Activated T-helper 17 cell treated with anti-CD3 and anti-CD28 coated beads, Interleukin-2, amount 50 U/mL, for 72 hours (primary cell): ENCODE results near the gene BHLHE40. TPM values are rescaled to one million over a fixed set of nuclear protein-coding genes. Genes with fewer than 3 reads are reported as not detected.
"Not testable (repeated sequence)": the region's sequence is repeated elsewhere in the genome, so short reads cannot be mapped to it uniquely, and the experiment has no call there.

Experiments used
- ATAC-seq: fragments of 150-1000 bp; cut with Tn5 transposase; replicated peaks from 2 replicates; pipeline ENCODE4 v1.10.0; 2021; ENCODE audit warnings: mild to moderate bottlenecking, moderate library complexity
- H3K27ac Mint-ChIP-seq: one replicate; pipeline ENCODE4 v1.8.0; 2022; ENCODE audit warnings: mixed read lengths
- H3K27me3 Mint-ChIP-seq: one replicate; pipeline ENCODE4 v1.8.0; 2022; ENCODE audit warnings: mixed read lengths
- H3K36me3 Mint-ChIP-seq: one replicate; pipeline ENCODE4 v1.8.0; 2022; ENCODE audit warnings: low read depth, mild to moderate bottlenecking, mixed read lengths
- H3K4me1 Mint-ChIP-seq: one replicate; pipeline ENCODE4 v1.8.0; 2022; ENCODE audit warnings: mixed read lengths
- H3K4me3 Mint-ChIP-seq: one replicate; pipeline ENCODE4 v1.8.0; 2022; ENCODE audit warnings: mild to moderate bottlenecking, mixed read lengths
- H3K9me3 Mint-ChIP-seq: one replicate; pipeline ENCODE4 v1.8.0; 2022; ENCODE audit warnings: mixed read lengths
- total RNA-seq, 2 donors: library from RNA; stranded (reverse); gene quantifications; one replicate each; pipeline ENCODE4 v1.2.3, GENCODE V29; 2022

The BHLHE40 gene
- total RNA-seq, 2 donors from 2014 or later = 217 to 527 TPM

DNA sequence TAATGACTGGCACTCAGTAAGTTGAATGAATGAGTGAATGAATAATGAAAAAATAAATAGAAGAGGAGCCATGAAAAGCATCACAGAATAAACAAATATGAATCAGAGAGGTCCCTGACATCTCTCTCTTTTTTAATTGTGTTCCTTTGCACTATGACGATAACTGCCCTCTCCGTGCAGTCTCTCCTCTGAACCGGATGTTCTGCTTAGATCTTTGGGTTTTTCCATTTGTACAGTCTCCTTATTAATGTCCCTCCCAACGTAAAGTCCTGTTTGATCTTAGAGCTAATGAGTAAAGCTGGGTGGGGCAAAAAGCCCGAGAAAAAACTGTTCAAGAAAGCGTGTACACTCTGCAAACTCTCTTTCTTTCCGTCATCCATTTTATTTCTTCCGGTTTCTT lies 28.3 kb upstream of the BHLHE40 start:
- H3K4me1 Mint-ChIP-seq = no peaks in the 10 kb centered on the region
- no peaks in the 10 kb centered on the region for H3K36me3 Mint-ChIP-seq
- H3K27ac Mint-ChIP-seq = no peak overlapping the region
- H3K9me3 Mint-ChIP-seq = no peaks in the 10 kb centered on the region
- no peaks in the 10 kb centered on the region for H3K27me3 Mint-ChIP-seq
- H3K4me3 Mint-ChIP-seq = peak overlapping the region; percentile 34
- ATAC-seq = peak; percentile 29

- ATAC-seq = no peak
Measured at GRCh38 chr3:4953119-4953518, 26.1 kb upstream of the BHLHE40 start.

GRCh38 chr3:4954256-4955000 lies 24.8 kb upstream of the BHLHE40 start:
- H3K27ac Mint-ChIP-seq = no peak overlapping the region
- no peaks in the 10 kb centered on the region for H3K4me1 Mint-ChIP-seq
- H3K9me3 Mint-ChIP-seq = peaks cover 4% of the 10 kb centered on the region
- ATAC-seq = no peak
- no peaks in the 10 kb centered on the region for H3K27me3 Mint-ChIP-seq
- no peaks in the 10 kb centered on the region for H3K36me3 Mint-ChIP-seq
- no peak overlapping the region for H3K4me3 Mint-ChIP-seq

More at GRCh38 chr3:4953119-4953518, 26.1 kb upstream of the BHLHE40 start:
- Mint-ChIP-seq H3K27me3 (no peaks in the 10 kb centered on the region), H3K9me3 (no peaks in the 10 kb centered on the region), H3K27ac (no peak overlapping the region), H3K4me1 (no peaks in the 10 kb centered on the region), H3K4me3 (no peak overlapping the region), H3K36me3 (no peaks in the 10 kb centered on the region)

- H3K27ac Mint-ChIP-seq = no peak overlapping the region
- no peaks in the 10 kb centered on the region for H3K27me3 Mint-ChIP-seq
- peaks cover 4% of the 10 kb centered on the region for H3K9me3 Mint-ChIP-seq
- no peak for ATAC-seq
- H3K36me3 Mint-ChIP-seq = no peaks in the 10 kb centered on the region
- no peak overlapping the region for H3K4me3 Mint-ChIP-seq
- H3K4me1 Mint-ChIP-seq = no peaks in the 10 kb centered on the region
Measured at GRCh38 chr3:4956099-4956498, 23.1 kb upstream of the BHLHE40 start.

GRCh38 chr3:4956738-4957137 lies 22.5 kb upstream of the BHLHE40 start:
- Mint-ChIP-seq H3K4me3 (no peak overlapping the region), H3K4me1 (no peaks in the 10 kb centered on the region), H3K9me3 (peaks cover 4% of the 10 kb centered on the region), H3K36me3 (no peaks in the 10 kb centered on the region), H3K27ac (no peak overlapping the region), H3K27me3 (no peaks in the 10 kb centered on the region)
- no peak for ATAC-seq

DNA sequence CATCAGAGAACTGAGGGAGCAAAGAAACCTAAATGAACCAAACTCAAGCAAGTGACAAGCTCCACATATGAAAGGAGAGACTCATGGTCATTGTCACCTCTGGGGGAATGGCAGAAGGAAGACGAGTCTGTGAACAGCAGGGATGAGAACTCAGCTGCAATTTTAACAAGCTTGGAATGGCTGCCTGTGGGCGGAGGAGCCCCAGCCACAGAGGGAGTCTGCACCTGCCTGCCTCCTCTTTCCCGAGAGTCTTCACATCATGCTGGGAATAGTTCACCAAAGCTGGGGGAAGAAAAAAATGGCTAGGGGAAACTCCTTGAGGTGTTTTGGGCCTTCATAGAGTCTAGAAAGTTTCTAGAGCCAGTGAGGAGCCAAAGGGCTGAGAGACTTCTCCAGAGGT lies 21.3 kb upstream of the BHLHE40 start:
- H3K9me3 Mint-ChIP-seq = peaks cover 4% of the 10 kb centered on the region
- no peak overlapping the region for H3K4me3 Mint-ChIP-seq
- no peak overlapping the region for H3K27ac Mint-ChIP-seq
- H3K27me3 Mint-ChIP-seq = no peaks in the 10 kb centered on the region
- ATAC-seq = no peak
- H3K4me1 Mint-ChIP-seq = no peaks in the 10 kb centered on the region
- no peaks in the 10 kb centered on the region for H3K36me3 Mint-ChIP-seq

DNA sequence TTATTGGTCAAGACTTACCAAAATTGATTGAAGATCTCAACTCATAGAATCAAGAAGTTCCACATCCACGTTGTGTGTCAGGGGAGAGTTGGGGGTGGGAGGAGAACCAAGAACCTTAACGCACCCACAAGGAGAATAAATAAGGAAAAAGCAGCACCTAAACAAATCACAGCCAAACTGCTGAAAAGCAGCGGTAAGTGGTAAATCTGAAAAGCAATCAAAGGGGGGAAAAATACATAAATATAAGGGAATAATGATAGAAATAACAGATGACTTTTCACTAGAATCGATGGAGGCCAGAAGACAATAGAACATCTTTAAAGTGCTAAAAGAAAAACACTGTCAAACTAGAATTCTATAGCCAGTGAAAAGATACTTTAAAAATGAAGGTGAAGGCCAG lies 20.1 kb upstream of the BHLHE40 start:
- H3K4me1 Mint-ChIP-seq = no peaks in the 10 kb centered on the region
- H3K27me3 Mint-ChIP-seq = no peaks in the 10 kb centered on the region
- H3K9me3 Mint-ChIP-seq = peaks cover 4% of the 10 kb centered on the region
- H3K4me3 Mint-ChIP-seq = no peak overlapping the region
- no peaks in the 10 kb centered on the region for H3K36me3 Mint-ChIP-seq
- no peak overlapping the region for H3K27ac Mint-ChIP-seq
- ATAC-seq = no peak

- ATAC-seq, H3K4me3 Mint-ChIP-seq, H3K9me3 Mint-ChIP-seq: not testable (repeated sequence)
Measured at GRCh38 chr3:4961865-4962264, 17.4 kb upstream of the BHLHE40 start.

DNA sequence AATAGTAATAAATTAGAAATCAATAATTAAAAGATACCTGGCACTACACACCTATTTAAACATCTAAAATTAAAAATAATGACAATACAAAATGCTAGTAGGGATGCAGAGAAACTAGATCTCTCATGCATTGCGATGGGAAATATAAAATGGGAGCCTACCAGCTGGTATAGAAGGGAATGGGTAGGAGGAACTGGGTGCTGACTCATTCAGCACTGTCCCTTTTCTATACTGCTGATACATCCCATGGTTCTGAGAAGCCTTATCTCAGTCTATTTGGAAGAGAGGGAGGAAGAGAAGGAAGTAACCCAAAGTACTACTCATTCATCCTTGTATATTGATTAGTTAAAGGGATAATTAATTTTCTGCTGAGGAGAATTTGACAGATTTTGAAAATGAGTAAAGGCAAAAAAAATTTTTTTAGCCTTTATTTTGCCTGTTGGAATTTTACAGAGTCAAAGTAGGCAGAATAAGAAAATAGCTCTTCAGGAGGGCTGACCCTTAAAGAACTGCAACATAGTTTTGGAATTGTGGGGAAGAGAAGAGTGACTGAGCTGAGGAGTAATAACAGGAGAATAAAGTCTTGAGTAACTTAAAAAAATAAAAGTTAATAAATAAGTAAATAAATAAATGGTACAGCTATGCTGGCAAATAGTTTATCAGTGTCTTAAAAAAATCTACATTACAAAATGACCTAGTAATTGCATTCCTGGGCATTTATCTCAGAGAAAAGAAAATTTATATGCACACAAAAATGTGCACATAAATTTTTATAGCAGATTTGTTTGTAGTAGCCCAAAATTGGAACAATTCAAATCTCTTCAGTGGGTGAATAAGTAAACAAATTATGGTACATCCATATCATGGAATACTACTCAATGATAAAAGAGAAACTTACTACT lies 15.3 kb upstream of the BHLHE40 start:
- Mint-ChIP-seq H3K27ac (no peak overlapping the region), H3K27me3 (no peaks in the 10 kb centered on the region), H3K36me3 (no peaks in the 10 kb centered on the region), H3K4me3 (no peak overlapping the region), H3K4me1 (no peaks in the 10 kb centered on the region), H3K9me3 (peaks cover 17% of the 10 kb centered on the region)
- no peak for ATAC-seq

More at GRCh38 chr3:4961865-4962264, 17.4 kb upstream of the BHLHE40 start:
- H3K27ac Mint-ChIP-seq, H3K4me1 Mint-ChIP-seq, H3K36me3 Mint-ChIP-seq, H3K27me3 Mint-ChIP-seq: not testable (repeated sequence)

GRCh38 chr3:4966006-4966405 lies 13.2 kb upstream of the BHLHE40 start:
- H3K27ac Mint-ChIP-seq, H3K36me3 Mint-ChIP-seq, ATAC-seq, H3K4me3 Mint-ChIP-seq, H3K4me1 Mint-ChIP-seq, H3K27me3 Mint-ChIP-seq: not testable (repeated sequence)
- H3K9me3 Mint-ChIP-seq = peaks cover 18% of the 10 kb centered on the region

- H3K27me3 Mint-ChIP-seq, ATAC-seq, H3K4me3 Mint-ChIP-seq, H3K27ac Mint-ChIP-seq, H3K36me3 Mint-ChIP-seq, H3K4me1 Mint-ChIP-seq: not testable (repeated sequence)
- H3K9me3 Mint-ChIP-seq = peaks cover 18% of the 10 kb centered on the region
Measured at GRCh38 chr3:4967683-4968082, 11.6 kb upstream of the BHLHE40 start.

DNA sequence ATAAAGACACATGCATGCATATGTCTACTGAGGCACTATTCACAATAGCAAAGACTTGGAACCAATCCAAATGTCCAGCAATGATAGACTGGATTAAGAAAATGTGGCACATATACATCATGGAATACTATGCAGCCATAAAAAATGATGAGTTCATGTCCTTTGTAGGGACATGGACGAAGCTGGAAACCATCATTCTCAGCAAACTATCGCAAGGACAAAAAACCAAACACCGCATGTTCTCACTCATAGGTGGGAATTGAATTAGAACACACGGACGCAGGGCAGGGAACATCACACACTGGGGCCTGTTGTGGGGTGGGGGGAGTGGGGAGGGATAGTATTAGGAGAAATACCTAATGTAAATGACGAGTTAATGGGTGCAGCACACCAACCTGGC lies 7.8 kb upstream of the BHLHE40 start:
- H3K27ac Mint-ChIP-seq, H3K4me1 Mint-ChIP-seq, ATAC-seq, H3K36me3 Mint-ChIP-seq, H3K27me3 Mint-ChIP-seq, H3K4me3 Mint-ChIP-seq: not testable (repeated sequence)
- peaks cover 18% of the 10 kb centered on the region for H3K9me3 Mint-ChIP-seq

GRCh38 chr3:4971838-4972237 lies 7.4 kb upstream of the BHLHE40 start:
- Mint-ChIP-seq H3K27ac (no peak overlapping the region), H3K9me3 (peaks cover 16% of the 10 kb centered on the region), H3K4me1 (peaks cover 11% of the 10 kb centered on the region), H3K27me3 (no peaks in the 10 kb centered on the region), H3K4me3 (no peak overlapping the region), H3K36me3 (peaks cover 3% of the 10 kb centered on the region)
- ATAC-seq = no peak

DNA sequence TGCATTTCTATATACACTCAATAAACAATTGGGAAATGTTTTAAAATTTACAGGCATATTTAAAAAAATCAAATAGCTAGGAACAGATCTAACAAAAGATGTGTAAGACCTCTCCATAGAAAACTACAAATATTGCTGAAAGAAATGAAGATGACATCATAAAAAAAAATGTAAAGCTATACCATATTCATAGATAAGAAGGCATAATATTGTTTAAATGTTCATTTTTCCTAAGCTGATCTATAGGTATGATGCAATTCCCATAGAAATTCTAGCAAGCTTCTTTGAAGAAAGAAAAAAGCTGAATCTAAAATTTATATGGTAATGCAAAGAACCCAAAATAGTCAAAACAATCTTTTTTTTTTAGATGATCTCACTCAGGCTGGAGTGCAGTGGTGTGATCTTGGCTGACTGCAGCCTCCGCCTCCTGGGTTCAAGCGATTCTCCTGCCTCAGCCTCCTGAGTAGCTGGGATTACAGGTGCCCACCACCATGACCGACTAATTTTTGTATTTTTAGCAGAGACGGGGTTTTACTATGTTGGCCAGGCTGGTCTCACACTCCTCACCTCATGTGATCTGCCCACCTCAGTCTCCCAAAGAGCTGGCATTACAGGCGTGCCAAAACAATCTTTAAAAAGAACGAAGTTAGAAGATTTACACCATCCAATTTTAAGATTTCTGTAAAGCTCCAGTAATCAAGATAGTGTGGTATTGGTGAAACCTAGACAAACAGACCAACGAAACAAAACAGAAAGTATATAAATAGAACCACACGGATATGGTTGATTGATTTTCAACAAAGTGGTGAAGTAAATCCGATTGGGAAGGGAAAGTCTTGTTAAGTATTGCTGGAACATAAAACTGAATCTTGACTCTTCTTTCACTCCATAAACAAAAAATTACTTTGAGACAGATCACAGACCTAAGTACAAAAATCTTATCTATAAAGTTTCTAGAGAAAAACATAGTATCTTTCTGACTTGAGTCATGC lies 6.3 kb upstream of the BHLHE40 start:
- Mint-ChIP-seq H3K27ac (peak overlapping the region; percentile 44), H3K4me1 (peaks cover 18% of the 10 kb centered on the region), H3K9me3 (peaks cover 10% of the 10 kb centered on the region), H3K4me3 (peak overlapping the region; percentile 43), H3K36me3 (peaks cover 14% of the 10 kb centered on the region), H3K27me3 (no peaks in the 10 kb centered on the region)
- no peak for ATAC-seq
